HL-60/S4 (cell line): ENCODE measurements around the gene THSD4.

ENCODE experiments used
- in situ Hi-C: fragments of 300-500 bp; cut with MboI; formaldehyde crosslinking; loops from 2 replicates; pipeline ENCODE4 v1.14.3; 2022; ENCODE audit warnings: low sequenced_read_pairs

The THSD4 gene

GRCh38 chr15:71220828-71221227 is 105.6 kb downstream of the THSD4 start:
- in situ Hi-C loops, result no loop called here

- in situ Hi-C loops, result no loop called here
These were observed 106.1 kb downstream of the THSD4 start for GRCh38 chr15:71221417-71221816.

GRCh38 chr15:71223516-71223915 is 108.2 kb downstream of the THSD4 start:
- in situ Hi-C loops, result no loop called here

GRCh38 chr15:71224024-71224423 is 108.8 kb downstream of the THSD4 start:
- in situ Hi-C loops, result no loop called here

- in situ Hi-C loops, result no loop called here
These were observed 110.6 kb downstream of the THSD4 start for GRCh38 chr15:71225851-71226250.

- in situ Hi-C loops, result no loop called here
These were observed 111.5 kb downstream of the THSD4 start for GRCh38 chr15:71226536-71227455.

- in situ Hi-C loops, result no loop called here
These were observed 113.1 kb downstream of the THSD4 start for GRCh38 chr15:71228403-71228802.

- in situ Hi-C loops, result no loop called here
These were observed 115.0 kb downstream of the THSD4 start for GRCh38 chr15:71230303-71230702.

GRCh38 chr15:71231758-71232157 is 116.5 kb downstream of the THSD4 start:
- in situ Hi-C loops, result no loop called here

GRCh38 chr15:71232411-71232810 is 117.1 kb downstream of the THSD4 start:
- in situ Hi-C loops, result no loop called here

- in situ Hi-C loops, result no loop called here
These were observed 122.4 kb downstream of the THSD4 start for GRCh38 chr15:71237456-71238188.

- in situ Hi-C loops, result no loop called here
These were observed 123.7 kb downstream of the THSD4 start for GRCh38 chr15:71238926-71239325.

- in situ Hi-C loops, result no loop called here
These were observed 124.5 kb downstream of the THSD4 start for GRCh38 chr15:71239592-71240364.

GRCh38 chr15:71242292-71242691 is 127.0 kb downstream of the THSD4 start:
- in situ Hi-C loops, result no loop called here

- in situ Hi-C loops, result no loop called here
These were observed 129.0 kb downstream of the THSD4 start for GRCh38 chr15:71244250-71244649.

GRCh38 chr15:71245588-71245987 is 130.3 kb downstream of the THSD4 start:
- in situ Hi-C loops, result no loop called here

- in situ Hi-C loops, result no loop called here
These were observed 133.1 kb downstream of the THSD4 start for GRCh38 chr15:71248386-71248785.

GRCh38 chr15:71249986-71250385 is 134.7 kb downstream of the THSD4 start:
- in situ Hi-C loops, result no loop called here

- in situ Hi-C loops, result no loop called here
These were observed 135.8 kb downstream of the THSD4 start for GRCh38 chr15:71250936-71251583.

- in situ Hi-C loops, result no loop called here
These were observed 136.3 kb downstream of the THSD4 start for GRCh38 chr15:71251584-71252043.
